Activated CD8-positive, alpha-beta memory T cell treated with anti-CD3 and anti-CD28 coated beads for 48 hours (primary cell): ENCODE measurements around the gene MGAM2.
"Not testable (repeated sequence)": the region's sequence is repeated elsewhere in the genome, so short reads cannot be mapped to it uniquely, and the experiment has no call there.

Experiments
- DNase-seq, 3 experiments: peaks; one replicate each; pipeline ENCODE4 v3.0.0-alpha.2; 2020; ENCODE audit warnings: low read depth in 2 of 3, low spot score in 2 of 3

The MGAM2 gene

DNA sequence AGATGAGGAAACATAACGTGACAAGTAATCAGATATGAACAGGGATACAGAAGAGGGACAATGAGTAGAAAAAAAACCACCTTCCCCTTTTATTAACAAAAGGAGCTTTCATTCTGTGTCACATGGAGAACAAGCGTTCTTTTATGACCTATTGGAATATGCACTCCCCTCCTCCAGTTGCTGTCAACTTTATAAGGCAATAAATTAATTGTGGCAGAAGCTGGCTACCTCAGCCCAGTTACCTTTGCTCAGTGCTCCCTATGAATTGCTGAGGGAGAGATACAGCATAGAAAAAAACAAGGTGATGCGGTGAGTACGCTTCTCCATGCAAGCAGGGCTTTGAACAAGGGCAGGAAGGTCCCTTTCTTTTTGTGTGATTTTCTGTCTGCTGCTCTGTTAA is at the start of gene MGAM2:
TSS of gene MGAM2 (plus strand) at position 220 of the 400 bp plus-strand sequence. CDS start 5,156 bp downstream, outside the sequence.
- no peak for DNase-seq

GRCh38 chr7:142063551-142064442 is 47.7 kb upstream of the MGAM2 start:
- DNase-seq: no peak

- DNase-seq: no peak
These were observed 45.0 kb upstream of the MGAM2 start for GRCh38 chr7:142066536-142066935.

DNA sequence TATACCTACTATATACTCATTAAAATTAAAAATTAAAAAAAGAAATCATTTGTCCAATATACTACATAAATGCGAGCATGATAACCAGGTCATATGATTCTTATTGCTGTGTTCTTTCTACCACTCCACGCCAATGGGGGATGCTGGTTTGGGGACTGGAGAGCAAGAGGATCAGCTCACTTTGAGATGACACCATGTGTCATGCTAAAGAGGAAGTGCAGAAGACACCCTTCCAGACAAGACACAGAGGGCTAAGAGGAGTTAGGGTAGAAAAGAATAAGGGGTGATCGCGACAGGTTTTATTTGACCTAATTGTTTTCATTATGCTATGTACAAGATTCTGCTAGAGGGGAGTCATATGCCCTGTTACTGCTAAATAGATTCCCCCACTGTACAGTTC is 33.8 kb upstream of the MGAM2 start:
- no peak for DNase-seq

GRCh38 chr7:142083605-142084004 is 27.9 kb upstream of the MGAM2 start:
- no peak for DNase-seq

GRCh38 chr7:142085428-142085827 is 26.1 kb upstream of the MGAM2 start:
- no peak for DNase-seq

- DNase-seq: no peak
These were observed 23.4 kb upstream of the MGAM2 start for GRCh38 chr7:142088022-142088714.

GRCh38 chr7:142089035-142089434 is 22.5 kb upstream of the MGAM2 start:
- no peak for DNase-seq

GRCh38 chr7:142091961-142092360 is 19.6 kb upstream of the MGAM2 start:
- no peak for DNase-seq

DNA sequence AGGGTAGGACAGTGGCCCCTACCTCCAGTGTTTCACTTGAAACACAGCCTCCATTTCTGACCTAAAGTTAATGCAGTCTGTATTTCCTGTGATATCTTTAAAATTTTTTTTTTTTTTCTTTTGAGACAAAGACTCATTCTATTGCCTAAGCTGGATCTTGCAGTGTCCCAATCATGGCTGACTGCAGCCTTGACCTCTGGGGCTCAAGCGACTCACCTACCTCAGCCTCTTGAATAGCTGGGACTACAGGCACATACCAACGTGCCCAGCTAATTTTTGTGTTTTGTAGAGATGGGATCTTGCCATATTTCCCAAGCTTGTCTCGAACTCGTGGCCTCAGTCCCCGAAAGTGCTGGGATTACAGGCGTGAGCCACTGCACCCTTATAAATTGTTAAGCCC is 16.7 kb upstream of the MGAM2 start:
- no peak for DNase-seq

DNA sequence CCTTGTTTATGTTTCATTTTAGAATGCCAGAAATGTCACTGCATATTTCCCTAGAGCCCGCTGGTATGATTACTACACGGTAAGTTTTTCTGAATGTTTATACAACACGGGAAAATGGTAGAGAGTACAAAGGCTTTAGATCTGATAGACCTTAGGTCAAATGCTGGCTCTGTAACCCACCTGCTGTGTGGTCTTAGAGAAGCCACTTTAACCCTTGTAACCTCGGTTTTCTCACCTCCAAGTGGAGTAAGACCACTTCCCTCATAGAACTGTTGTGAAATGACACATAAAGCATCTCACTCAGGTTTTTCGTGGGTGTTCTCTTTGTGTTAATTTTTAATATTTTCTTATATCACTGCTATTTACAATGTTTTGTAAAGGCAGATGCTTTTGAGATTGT is 13.9 kb upstream of the MGAM2 start:
- no peak for DNase-seq

- DNase-seq: no peak
These were observed 13.5 kb upstream of the MGAM2 start for GRCh38 chr7:142098004-142098403.

- not testable (repeated sequence) for DNase-seq
These were observed 12.2 kb upstream of the MGAM2 start for GRCh38 chr7:142099347-142099746.

DNA sequence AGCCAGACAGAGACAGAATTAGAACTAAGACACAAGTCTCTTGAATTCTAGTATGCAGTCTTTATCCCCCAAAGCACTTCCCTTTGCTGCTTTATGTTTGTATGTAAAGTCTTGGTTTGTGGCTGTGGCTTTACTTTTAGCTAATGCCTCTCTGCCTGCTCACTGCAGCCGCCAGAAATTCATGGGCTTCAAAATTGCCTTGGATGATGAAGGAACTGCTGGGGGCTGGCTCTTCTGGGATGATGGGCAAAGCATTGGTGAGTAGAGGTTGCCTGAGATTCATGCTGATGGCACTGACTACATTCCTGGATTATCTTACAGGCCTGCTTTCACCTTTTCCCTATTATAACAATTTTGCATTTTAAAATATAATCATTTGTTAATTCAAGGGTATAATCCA is 10.9 kb upstream of the MGAM2 start:
- no peak for DNase-seq

- not testable (repeated sequence) for DNase-seq
These were observed 9.7 kb upstream of the MGAM2 start for GRCh38 chr7:142101794-142102193.

GRCh38 chr7:142104550-142105527 is 6.7 kb upstream of the MGAM2 start:
- DNase-seq: no peak

DNA sequence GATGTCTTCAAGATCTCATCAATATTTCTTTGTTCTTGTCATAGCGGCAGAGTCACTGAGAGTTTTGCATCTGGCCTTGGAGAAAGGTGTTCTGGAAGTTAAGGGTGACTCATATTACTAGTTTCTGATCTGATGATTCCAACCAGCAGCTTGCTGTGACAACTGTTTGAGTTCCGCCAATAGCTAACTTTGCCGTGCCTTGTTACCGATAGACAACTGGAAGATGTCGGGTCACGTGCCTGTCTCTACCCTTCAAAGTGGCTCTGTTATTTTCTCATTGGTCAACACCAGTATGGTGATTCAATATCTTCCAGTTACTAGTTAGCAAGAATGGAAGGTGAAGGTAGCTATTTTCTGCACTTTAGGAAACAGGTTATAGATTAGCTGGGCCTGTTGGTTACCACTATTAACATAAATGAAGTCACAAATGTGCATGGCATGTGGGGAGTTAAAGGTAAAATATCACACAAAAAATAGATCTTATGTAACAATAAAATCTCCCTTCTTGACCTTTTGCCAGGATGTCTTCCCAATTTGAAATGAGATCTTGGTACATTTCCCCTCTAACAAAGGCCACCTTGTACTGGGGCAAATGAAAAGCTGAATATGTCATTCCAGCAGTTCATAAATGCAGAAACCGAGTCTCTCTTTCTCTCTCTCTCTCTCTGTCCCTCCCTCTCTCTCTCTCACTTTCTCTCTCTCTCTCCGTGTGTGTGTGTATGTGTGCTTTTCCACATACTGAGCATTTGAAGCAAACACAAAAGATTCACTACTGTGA is 2.6 kb upstream of the MGAM2 start:
- DNase-seq: no peak

- DNase-seq: no peak
These were observed 1.4 kb upstream of the MGAM2 start for GRCh38 chr7:142110098-142110497.

- no peak for DNase-seq
These were observed 880 bp upstream of the MGAM2 start for GRCh38 chr7:142110638-142111037.

DNA sequence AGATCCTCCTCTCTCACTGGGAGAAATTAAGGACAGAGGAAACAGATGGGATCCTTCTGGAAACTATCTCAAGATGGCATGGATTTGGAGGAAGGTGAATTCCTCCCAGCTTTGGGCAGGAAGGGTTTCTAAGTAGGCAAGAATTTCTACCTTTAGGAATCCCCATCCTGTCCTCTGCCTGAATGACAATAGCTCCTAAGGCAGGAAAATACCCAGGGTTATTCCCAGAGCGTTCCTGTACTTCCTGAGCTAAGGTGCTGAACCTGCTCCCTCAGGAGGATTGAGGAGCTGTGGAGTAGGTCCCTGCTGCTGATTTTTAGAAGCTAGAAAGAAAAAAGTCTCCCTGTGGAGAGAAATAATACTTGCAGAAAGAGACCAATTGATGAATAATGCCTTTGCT is 568 bp downstream of the MGAM2 start:
- DNase-seq: no peak
